Measurements from ENCODE around the gene LIPT1. TPM values are rescaled to one million over a fixed set of nuclear protein-coding genes. Genes with fewer than 3 reads are reported as not detected.

The LIPT1 gene
- total and polyA plus RNA-seq, 2 of the 8 experiments (the other 6 are each of a cell fraction or from before 2014, with no cell fraction given): 6.1 to 10.9 TPM

- H2BK15ac ChIP-seq (ENCODE audit: low read length): no peak overlapping the region
- no peak overlapping the region for H3K4me2 ChIP-seq (ENCODE audit: insufficient read depth in 1 of 2, low read depth in 2 of 2, low read length in 2 of 2)
- no peak overlapping the region for H2BK20ac ChIP-seq (ENCODE audit: low read length)
- no peak overlapping the region for H2BK5ac ChIP-seq (ENCODE audit: low read depth, low read length)
- no peak overlapping the region for H2BK120ac ChIP-seq (replicated peaks; ENCODE audit: low read depth, low read length)
- H3K14ac ChIP-seq (ENCODE audit: insufficient read length): no peak overlapping the region
- H2AFZ ChIP-seq (ENCODE audit: low read length): no peak overlapping the region
- H3K79me1 ChIP-seq (ENCODE audit: low read depth, low read length): no peaks in the 10 kb centered on the region
- FAIRE-seq (no peak), DNase-seq (ENCODE audit: low read depth in 1 of 2, low spot score in 2 of 2) (no peak)
- H3K27ac ChIP-seq (ENCODE audit: low read depth, low read length): no peak overlapping the region
- no peak overlapping the region for H2AK5ac ChIP-seq (ENCODE audit: low read depth, low read length)
- H3K4me1 ChIP-seq (replicated peaks in 1 of 4; ENCODE audit: control insufficient read depth in 3 of 4, insufficient read depth in 4 of 4, low read length in 3 of 4): no peaks in the 10 kb centered on the region
- CTCF ChIA-PET (ENCODE audit: partially characterized antibody): no interaction called here
- no peak overlapping the region for H4K91ac ChIP-seq (replicated peaks; ENCODE audit: insufficient read length, low read length)
- H2BK12ac ChIP-seq (ENCODE audit: low read depth, low read length): no peak overlapping the region
- H3K4me3 ChIP-seq (ENCODE audit: extremely low read depth in 1 of 4, insufficient read depth in 2 of 4, low read depth in 3 of 4, low read length in 4 of 4): no peak overlapping the region
- no peaks in the 10 kb centered on the region for H4K20me1 ChIP-seq (replicated peaks in 1 of 2; ENCODE audit: control insufficient read depth in 1 of 2, insufficient read depth in 2 of 2, low read length in 2 of 2)
- no peak overlapping the region for H3K23ac ChIP-seq (ENCODE audit: insufficient read length)
- no peaks in the 10 kb centered on the region for H3K27me3 ChIP-seq (replicated peaks in 1 of 4; ENCODE audit: control insufficient read depth in 3 of 4, extremely low read depth in 1 of 4, insufficient read depth in 3 of 4, low read length in 3 of 4)
- no peak overlapping the region for H3K9ac ChIP-seq (replicated peaks in 1 of 4; ENCODE audit: extremely low read depth in 1 of 4, low read depth in 3 of 4, low read length in 3 of 4)
- H3K18ac ChIP-seq (ENCODE audit: extremely low read depth, low read length): no peak overlapping the region
- H3K23me2 ChIP-seq (ENCODE audit: low read depth, low read length): no peaks in the 10 kb centered on the region
- H3K9me3 ChIP-seq (ENCODE audit: insufficient read depth in 2 of 2, low read depth in 1 of 2, low read length in 1 of 2): no peaks in the 10 kb centered on the region
- no peak overlapping the region for H3K56ac ChIP-seq (replicated peaks; ENCODE audit: insufficient read length, low read depth, low read length)
- POLR2A ChIA-PET (ENCODE audit: partially characterized antibody): no interaction called here
- 91% methylated on average over 2 of the region's 2 CpGs; no CpG with 5 or more reads in 1 of the 2 experiments for WGBS, 2 experiments (ENCODE audit: extremely low coverage in 1 of 2, insufficient coverage in 1 of 2, insufficient read length in 1 of 2, insufficient replicate concordance in 2 of 2, low coverage in 1 of 2, low lambda C conversion rate in 2 of 2, missing lambda C conversion rate in 1 of 2)
- no peak overlapping the region for H4K5ac ChIP-seq (ENCODE audit: insufficient read length, low read depth, low read length)
- H3K4ac ChIP-seq (replicated peaks; ENCODE audit: insufficient read length, low read depth, low read length): no peak overlapping the region
- no peak overlapping the region for H4K8ac ChIP-seq (ENCODE audit: extremely low read depth, insufficient read depth, low read length)
- no peaks in the 10 kb centered on the region for H3K79me2 ChIP-seq (ENCODE audit: control insufficient read depth in 1 of 2, insufficient read depth in 2 of 2, low read length in 2 of 2)
- no peaks in the 10 kb centered on the region for H3K36me3 ChIP-seq (ENCODE audit: control insufficient read depth in 2 of 4, insufficient read depth in 4 of 4, low read length in 3 of 4)
- no peak for TF ChIP-seq RAD21 (IDR thresholded peaks at IDR 0.05 in 1 of 2, conservative IDR thresholded peaks at IDR 0.05 in 1 of 2; ENCODE audit: low read depth in 2 of 2, low read length in 2 of 2)
- no peak for TF ChIP-seq CHD2 (IDR thresholded peaks at IDR 0.05; ENCODE audit: low read length)
- TF ChIP-seq SIN3A (conservative IDR thresholded peaks at IDR 0.05 in 1 of 2, IDR thresholded peaks at IDR 0.05 in 1 of 2; ENCODE audit: low read depth in 1 of 2, low read length in 2 of 2): no peak
- no peak for TF ChIP-seq HDAC6 (IDR thresholded peaks at IDR 0.05; ENCODE audit: low read depth, low read length)
Measured at GRCh38 chr2:99111236-99111635, 43.5 kb upstream of the LIPT1 start.
